Measurements from ENCODE around the gene KCNJ16. TPM values are rescaled to one million over a fixed set of nuclear protein-coding genes. Genes with fewer than 3 reads are reported as not detected.

KCNJ16 gene
- total RNA-seq, 1 experiment from 2014 or later, result not detected

DNA sequence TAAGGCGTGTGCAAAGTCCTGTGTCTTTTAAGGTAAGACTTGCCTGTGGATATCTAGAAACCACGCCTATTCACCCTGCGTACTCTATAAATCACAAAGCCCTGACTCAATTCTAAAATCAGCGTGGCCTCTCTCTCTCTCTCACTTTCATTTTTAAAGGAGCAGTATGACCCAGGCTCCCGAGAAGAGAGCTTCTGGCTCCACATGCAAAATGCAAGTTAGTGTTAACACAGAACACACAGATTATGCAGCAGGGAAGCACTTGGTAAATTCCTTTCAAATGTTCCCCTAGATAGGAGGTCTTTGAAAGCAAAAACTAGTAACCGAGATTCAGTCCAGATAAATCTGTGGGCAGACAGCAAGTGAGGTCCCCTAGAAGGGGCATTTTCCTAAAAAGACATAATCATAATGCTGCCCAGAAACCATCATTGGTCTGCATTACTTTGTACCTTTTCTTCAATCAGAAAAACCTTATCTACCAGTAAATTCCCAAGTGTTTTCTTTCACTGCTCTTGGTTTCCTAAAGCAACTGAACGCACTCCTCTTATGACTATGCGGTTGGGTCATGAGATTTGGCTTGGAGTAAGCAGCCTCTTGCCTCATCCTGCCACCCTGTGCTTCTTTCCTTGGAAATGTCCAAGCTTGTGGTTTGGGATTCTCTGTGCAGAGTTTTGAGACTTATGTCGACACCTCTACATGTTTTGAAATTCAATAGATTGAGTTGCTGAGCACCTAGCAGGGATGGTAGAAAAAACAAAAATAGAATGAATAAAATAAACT lies 62.6 kb downstream of the KCNJ16 start:
- intact Hi-C loops (cut with micrococcal nuclease; ENCODE audit: unreplicated experiment), result no loop called here
- TF ChIP-seq, protein P1, sequence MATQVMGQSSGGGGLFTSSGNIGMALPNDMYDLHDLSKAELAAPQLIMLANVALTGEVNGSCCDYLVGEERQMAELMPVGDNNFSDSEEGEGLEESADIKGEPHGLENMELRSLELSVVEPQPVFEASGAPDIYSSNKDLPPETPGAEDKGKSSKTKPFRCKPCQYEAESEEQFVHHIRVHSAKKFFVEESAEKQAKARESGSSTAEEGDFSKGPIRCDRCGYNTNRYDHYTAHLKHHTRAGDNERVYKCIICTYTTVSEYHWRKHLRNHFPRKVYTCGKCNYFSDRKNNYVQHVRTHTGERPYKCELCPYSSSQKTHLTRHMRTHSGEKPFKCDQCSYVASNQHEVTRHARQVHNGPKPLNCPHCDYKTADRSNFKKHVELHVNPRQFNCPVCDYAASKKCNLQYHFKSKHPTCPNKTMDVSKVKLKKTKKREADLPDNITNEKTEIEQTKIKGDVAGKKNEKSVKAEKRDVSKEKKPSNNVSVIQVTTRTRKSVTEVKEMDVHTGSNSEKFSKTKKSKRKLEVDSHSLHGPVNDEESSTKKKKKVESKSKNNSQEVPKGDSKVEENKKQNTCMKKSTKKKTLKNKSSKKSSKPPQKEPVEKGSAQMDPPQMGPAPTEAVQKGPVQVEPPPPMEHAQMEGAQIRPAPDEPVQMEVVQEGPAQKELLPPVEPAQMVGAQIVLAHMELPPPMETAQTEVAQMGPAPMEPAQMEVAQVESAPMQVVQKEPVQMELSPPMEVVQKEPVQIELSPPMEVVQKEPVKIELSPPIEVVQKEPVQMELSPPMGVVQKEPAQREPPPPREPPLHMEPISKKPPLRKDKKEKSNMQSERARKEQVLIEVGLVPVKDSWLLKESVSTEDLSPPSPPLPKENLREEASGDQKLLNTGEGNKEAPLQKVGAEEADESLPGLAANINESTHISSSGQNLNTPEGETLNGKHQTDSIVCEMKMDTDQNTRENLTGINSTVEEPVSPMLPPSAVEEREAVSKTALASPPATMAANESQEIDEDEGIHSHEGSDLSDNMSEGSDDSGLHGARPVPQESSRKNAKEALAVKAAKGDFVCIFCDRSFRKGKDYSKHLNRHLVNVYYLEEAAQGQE (IDR thresholded peaks at IDR 0.05; ENCODE audit: insufficient read depth in 1 of 2, low read depth in 2 of 2, low read length in 1 of 2), result no peak
- TF ChIP-seq CTCF (IDR thresholded peaks at IDR 0.05) (no peak), SIN3A (IDR thresholded peaks at IDR 0.05; ENCODE audit: borderline replicate concordance, insufficient read depth, low read depth, low read length) (no peak), TCF7L2 (IDR thresholded peaks at IDR 0.05; ENCODE audit: low read depth, low read length) (no peak), POLR2AphosphoS5 (IDR thresholded peaks at IDR 0.05; ENCODE audit: low read depth, low read length) (no peak)
- Histone ChIP-seq H3K9me3 (ENCODE audit: control insufficient read depth, insufficient read depth, low read depth, low read length) (no peaks in the 10 kb centered on the region), H3K36me3 (ENCODE audit: control insufficient read depth, insufficient read depth, low read length) (no peaks in the 10 kb centered on the region), H3K4me3 (ENCODE audit: low read depth in 2 of 2, low read length in 2 of 2) (peak overlapping the region; percentile 16 to 37; a peak in 3 of 4 replicates), H3K4me1 (ENCODE audit: control insufficient read depth, insufficient read depth, low read length) (peaks cover 3% of the 10 kb centered on the region; the same call in 1 of the 2 replicates), H3K27ac (ENCODE audit: low read length) (peak overlapping the region; percentile 29), H3K27me3 (ENCODE audit: control insufficient read depth, insufficient read depth, low read length) (no peaks in the 10 kb centered on the region)
- BruUV-seq (replicated peaks), result no TSS peak
- POLR2A ChIA-PET, result no interaction called here
- in situ Hi-C loops (cut with HindIII; ENCODE audit: low pct_unique_long_range_greater_than_20kb, low sequenced_read_pairs), result no loop called here
- DNase-seq (ENCODE audit: low read depth, low spot score), result no peak
- CTCF ChIA-PET, result no interaction called here
- peak; percentile 76 for ATAC-seq

DNA sequence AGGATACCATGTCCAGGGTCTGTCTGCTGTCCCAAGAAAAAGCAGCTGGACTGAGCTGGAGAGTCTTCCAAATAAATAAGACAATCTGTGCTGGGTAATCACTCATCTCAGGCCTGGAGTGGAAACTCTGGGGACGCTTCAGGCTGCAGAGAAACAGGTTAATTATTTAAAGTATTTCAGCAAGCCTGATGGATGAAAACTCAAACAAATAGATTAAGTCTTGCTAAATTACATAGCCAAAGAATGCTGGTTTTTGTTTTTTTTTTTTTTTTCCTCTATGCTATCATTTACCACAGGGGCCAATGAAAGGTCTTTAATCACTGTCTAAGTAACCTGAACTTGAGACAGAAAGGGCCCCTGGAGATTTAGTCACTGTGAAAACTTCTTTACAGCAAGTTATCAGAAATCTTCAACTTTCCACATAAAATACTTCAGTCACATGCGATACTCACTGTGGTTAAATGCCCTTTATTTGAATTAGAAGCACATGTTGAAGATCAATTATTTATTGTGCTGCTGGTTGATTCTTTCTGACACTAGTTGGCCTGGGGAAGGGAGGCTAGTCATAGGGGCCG lies 63.4 kb downstream of the KCNJ16 start:
- H3K27me3 ChIP-seq (ENCODE audit: control insufficient read depth, insufficient read depth, low read length), result no peaks in the 10 kb centered on the region
- in situ Hi-C loops (cut with HindIII; ENCODE audit: low pct_unique_long_range_greater_than_20kb, low sequenced_read_pairs) (no loop called here), intact Hi-C loops (cut with micrococcal nuclease; ENCODE audit: unreplicated experiment) (no loop called here)
- H3K4me3 ChIP-seq (ENCODE audit: low read depth in 2 of 2, low read length in 2 of 2), result no peak overlapping the region
- peaks cover 3% of the 10 kb centered on the region; the same call in 1 of the 2 replicates for H3K4me1 ChIP-seq (ENCODE audit: control insufficient read depth, insufficient read depth, low read length)
- DNase-seq (ENCODE audit: low read depth, low spot score), result no peak
- TF ChIP-seq CTCF (IDR thresholded peaks at IDR 0.05) (no peak), TCF7L2 (IDR thresholded peaks at IDR 0.05; ENCODE audit: low read depth, low read length) (no peak), POLR2AphosphoS5 (IDR thresholded peaks at IDR 0.05; ENCODE audit: low read depth, low read length) (no peak)
- H3K36me3 ChIP-seq (ENCODE audit: control insufficient read depth, insufficient read depth, low read length), result no peaks in the 10 kb centered on the region
- CTCF ChIA-PET, result no interaction called here
- H3K9me3 ChIP-seq (ENCODE audit: control insufficient read depth, insufficient read depth, low read depth, low read length), result no peaks in the 10 kb centered on the region
- POLR2A ChIA-PET, result no interaction called here
- no peak for ATAC-seq
- BruUV-seq (replicated peaks), result no TSS peak
- H3K27ac ChIP-seq (ENCODE audit: low read length), result no peak overlapping the region
